SK-N-SH treated with all-trans-retinoic acid at 6 μM for 48 hours (cell line): ENCODE results near the gene LRP5.
A peak's percentile ranks its signal among the peaks of the same experiment; 100 is the strongest.

ENCODE experiments used
- ATAC-seq: fragments of 200-7000 bp; cut with Tn5 transposase; 3 replicates; pipeline ENCODE4 v1.9.1; 2020; ENCODE audit warnings: mild to moderate bottlenecking, moderate library complexity
- ARNTL ChIP-seq: fragments of 450-650 bp; formaldehyde crosslinking; IDR thresholded peaks from 2 replicates; pipeline ENCODE4 v1.5.0; 2020; ENCODE audit warnings: low read depth, mild to moderate bottlenecking, moderate library complexity, borderline replicate concordance
- BACH2 ChIP-seq: fragments of 250-450 bp; sonication (Bioruptor Pico); IDR thresholded peaks from 2 replicates; pipeline ENCODE4 v1.9.0; 2021; ENCODE audit warnings: mild to moderate bottlenecking, borderline replicate concordance
- CSDC2 ChIP-seq: fragments of 250-450 bp; sonication (Bioruptor Pico); IDR thresholded peaks from 2 replicates; pipeline ENCODE4 v1.5.0; 2020; ENCODE audit warnings: mild to moderate bottlenecking, moderate library complexity
- CSRNP3 ChIP-seq: fragments of 250-450 bp; sonication (Bioruptor Pico); IDR thresholded peaks from 2 replicates; pipeline ENCODE4 v1.5.1; 2021; ENCODE audit warnings: mild to moderate bottlenecking, moderate library complexity
- GLIS3 ChIP-seq: fragments of 250-450 bp; sonication (Bioruptor Pico); IDR thresholded peaks from 2 replicates; pipeline ENCODE4 v1.5.0; 2020; ENCODE audit warnings: mild to moderate bottlenecking, moderate library complexity
- ISL1 ChIP-seq: fragments of 250-450 bp; sonication (Bioruptor Pico); IDR thresholded peaks from 2 replicates; pipeline ENCODE4 v2.1.2; 2022; ENCODE audit warnings: mild to moderate bottlenecking, moderate library complexity
- PPARA ChIP-seq: fragments of 250-450 bp; sonication (Bioruptor Pico); IDR thresholded peaks from 2 replicates; pipeline ENCODE4 v1.5.0; 2020; ENCODE audit warnings: mild to moderate bottlenecking, borderline replicate concordance
- TCF4 ChIP-seq: fragments of 250-450 bp; sonication (Bioruptor Pico); IDR thresholded peaks from 2 replicates; pipeline ENCODE4 v1.8.0; 2021; ENCODE audit warnings: mild to moderate bottlenecking, moderate library complexity, borderline replicate concordance
- TOX ChIP-seq: fragments of 250-450 bp; sonication (Bioruptor Pico); IDR thresholded peaks from 2 replicates; pipeline ENCODE4 v1.8.0; 2021; ENCODE audit warnings: mild to moderate bottlenecking, moderate library complexity, borderline replicate concordance
- TSHZ2 ChIP-seq: fragments of 250-450 bp; sonication (Bioruptor Pico); IDR thresholded peaks from 2 replicates; pipeline ENCODE4 v1.5.0; 2020; ENCODE audit warnings: mild to moderate bottlenecking, moderate library complexity
- ZFP3 ChIP-seq: fragments of 250-450 bp; sonication (Bioruptor Pico); IDR thresholded peaks from 2 replicates; pipeline ENCODE4 v1.5.0; 2020; ENCODE audit warnings: mild to moderate bottlenecking, moderate library complexity
- ZFP30 ChIP-seq: fragments of 450-650 bp; formaldehyde crosslinking; IDR thresholded peaks from 2 replicates; pipeline ENCODE4 v1.5.0; 2022; ENCODE audit warnings: mild to moderate bottlenecking, moderate library complexity
- ZNF565 ChIP-seq: fragments of 450-650 bp; formaldehyde crosslinking; conservative IDR thresholded peaks from 2 replicates; pipeline ENCODE4 v1.5.0; 2020; ENCODE audit warnings: low read depth, mild to moderate bottlenecking, moderate library complexity
- ZNF70 ChIP-seq: fragments of 450-650 bp; formaldehyde crosslinking; IDR thresholded peaks from 2 replicates; pipeline ENCODE4 v1.5.0; 2020; ENCODE audit warnings: mild to moderate bottlenecking, moderate library complexity
- TF ChIP-seq, protein P1 (sequence below): fragments of 250-450 bp; sonication (Bioruptor Pico); IDR thresholded peaks from 2 replicates; pipeline ENCODE4 v1.8.0; 2020; ENCODE audit warnings: mild to moderate bottlenecking, moderate library complexity, borderline replicate concordance
- TF ChIP-seq, protein P2 (sequence below): fragments of 250-450 bp; sonication (Bioruptor Pico); IDR thresholded peaks from 2 replicates; pipeline ENCODE4 v1.5.1; 2020; ENCODE audit warnings: low read depth, mild to moderate bottlenecking, moderate library complexity

Gene LRP5

DNA sequence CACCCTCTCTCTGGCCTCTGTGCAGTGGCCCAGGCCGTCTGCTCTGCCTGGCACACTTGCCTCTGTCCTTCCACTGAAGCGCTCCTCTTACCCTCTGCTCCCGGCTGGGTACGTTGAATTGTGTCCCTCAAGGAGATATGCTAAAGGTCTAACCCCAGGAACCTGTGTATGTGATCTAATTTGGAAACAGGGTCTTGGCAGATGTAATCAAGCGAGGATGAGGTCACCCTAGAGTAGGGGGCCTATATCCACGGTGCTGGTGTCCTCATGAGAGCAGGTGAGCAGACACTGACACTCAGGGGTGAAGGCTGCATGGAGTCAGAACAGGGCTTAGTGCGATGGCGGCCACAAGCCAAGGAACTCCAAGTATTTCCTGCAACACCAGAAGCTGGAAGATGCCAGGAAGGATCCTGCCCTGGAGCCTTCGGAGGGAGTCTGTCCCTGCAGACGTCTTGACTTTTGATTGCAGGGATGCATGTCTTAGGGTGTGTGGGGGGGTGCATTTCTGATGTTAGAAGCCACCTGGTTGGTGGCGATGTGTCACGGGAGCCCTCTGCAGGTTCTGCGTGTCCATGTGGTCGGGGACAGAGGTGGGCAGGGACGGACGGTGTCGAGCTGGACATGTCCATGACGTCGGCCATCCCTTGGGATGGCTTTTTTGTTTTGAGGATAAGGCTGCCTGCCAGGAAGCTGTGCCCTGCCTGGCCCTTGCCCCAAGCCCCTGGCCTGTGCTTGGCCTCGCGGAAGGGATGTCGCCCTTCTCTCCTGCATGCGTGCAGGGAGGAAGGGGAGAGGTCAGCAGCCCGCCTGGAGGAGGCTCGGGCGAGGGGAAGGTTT, 68.6 kb downstream of the LRP5 start (continued):
- TF ChIP-seq TSHZ2 (CRISPR knock-in tag), result no peak
- TF ChIP-seq CSDC2 (CRISPR knock-in tag), result no peak

- peak; percentile 29; the same call in 2 of the 3 replicates for ATAC-seq
- TF ChIP-seq PPARA (CRISPR knock-in tag) (no peak), ISL1 (CRISPR knock-in tag) (no peak), ZNF565 (CRISPR knock-in tag) (no peak), TOX (CRISPR knock-in tag) (no peak), ARNTL (CRISPR knock-in tag) (no peak), ZFP3 (CRISPR knock-in tag) (no peak), CSRNP3 (no peak), BACH2 (CRISPR knock-in tag) (no peak), GLIS3 (CRISPR knock-in tag) (no peak), ZNF70 (CRISPR knock-in tag) (no peak), TCF4 (CRISPR knock-in tag) (no peak)
- TF ChIP-seq, protein P1, sequence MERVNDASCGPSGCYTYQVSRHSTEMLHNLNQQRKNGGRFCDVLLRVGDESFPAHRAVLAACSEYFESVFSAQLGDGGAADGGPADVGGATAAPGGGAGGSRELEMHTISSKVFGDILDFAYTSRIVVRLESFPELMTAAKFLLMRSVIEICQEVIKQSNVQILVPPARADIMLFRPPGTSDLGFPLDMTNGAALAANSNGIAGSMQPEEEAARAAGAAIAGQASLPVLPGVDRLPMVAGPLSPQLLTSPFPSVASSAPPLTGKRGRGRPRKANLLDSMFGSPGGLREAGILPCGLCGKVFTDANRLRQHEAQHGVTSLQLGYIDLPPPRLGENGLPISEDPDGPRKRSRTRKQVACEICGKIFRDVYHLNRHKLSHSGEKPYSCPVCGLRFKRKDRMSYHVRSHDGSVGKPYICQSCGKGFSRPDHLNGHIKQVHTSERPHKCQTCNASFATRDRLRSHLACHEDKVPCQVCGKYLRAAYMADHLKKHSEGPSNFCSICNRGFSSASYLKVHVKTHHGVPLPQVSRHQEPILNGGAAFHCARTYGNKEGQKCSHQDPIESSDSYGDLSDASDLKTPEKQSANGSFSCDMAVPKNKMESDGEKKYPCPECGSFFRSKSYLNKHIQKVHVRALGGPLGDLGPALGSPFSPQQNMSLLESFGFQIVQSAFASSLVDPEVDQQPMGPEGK (CRISPR knock-in tag), result no peak
- TF ChIP-seq, protein P2, sequence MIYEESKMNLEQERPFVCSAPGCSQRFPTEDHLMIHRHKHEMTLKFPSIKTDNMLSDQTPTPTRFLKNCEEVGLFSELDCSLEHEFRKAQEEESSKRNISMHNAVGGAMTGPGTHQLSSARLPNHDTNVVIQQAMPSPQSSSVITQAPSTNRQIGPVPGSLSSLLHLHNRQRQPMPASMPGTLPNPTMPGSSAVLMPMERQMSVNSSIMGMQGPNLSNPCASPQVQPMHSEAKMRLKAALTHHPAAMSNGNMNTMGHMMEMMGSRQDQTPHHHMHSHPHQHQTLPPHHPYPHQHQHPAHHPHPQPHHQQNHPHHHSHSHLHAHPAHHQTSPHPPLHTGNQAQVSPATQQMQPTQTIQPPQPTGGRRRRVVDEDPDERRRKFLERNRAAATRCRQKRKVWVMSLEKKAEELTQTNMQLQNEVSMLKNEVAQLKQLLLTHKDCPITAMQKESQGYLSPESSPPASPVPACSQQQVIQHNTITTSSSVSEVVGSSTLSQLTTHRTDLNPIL (CRISPR knock-in tag), result no peak
Measured at GRCh38 chr11:68381716-68382115, 69.3 kb downstream of the LRP5 start.

DNA sequence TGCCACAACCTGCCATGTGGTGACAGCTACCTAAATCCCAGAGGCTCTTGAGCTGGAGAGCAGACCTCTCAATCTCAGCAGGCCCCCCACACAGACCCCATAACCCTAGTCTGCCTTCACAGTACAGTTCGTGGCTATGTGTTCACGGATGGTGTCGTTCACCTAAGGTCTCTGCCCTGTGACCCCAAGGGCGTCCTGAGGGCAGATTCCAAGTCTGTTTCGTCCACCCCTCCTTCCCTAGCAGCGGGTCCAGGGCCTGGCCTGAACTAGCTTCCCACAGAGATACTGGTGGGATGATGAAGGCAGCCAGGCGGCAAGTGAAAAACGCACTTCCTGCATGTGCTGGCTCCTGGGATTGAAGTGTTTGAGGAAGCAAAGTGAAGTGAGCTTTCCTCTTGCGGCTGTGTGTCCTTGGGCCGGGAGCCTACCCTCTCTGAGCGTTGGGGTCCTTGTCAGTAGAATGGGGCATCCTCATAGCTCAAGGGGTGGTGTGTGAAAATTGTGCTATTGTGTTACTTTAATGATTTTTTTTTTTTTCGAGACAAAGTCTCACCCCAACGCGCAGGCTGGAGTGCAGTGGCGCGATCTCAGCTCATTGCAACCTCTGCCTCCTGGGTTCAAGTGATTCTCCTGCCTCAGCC, 70.1 kb downstream of the LRP5 start:
- TF ChIP-seq BACH2 (CRISPR knock-in tag) (no peak), ZFP3 (CRISPR knock-in tag) (no peak), TOX (CRISPR knock-in tag) (no peak), ZFP30 (CRISPR knock-in tag) (no peak), CSRNP3 (no peak), ISL1 (CRISPR knock-in tag) (no peak)
- TF ChIP-seq, protein P1 (CRISPR knock-in tag), result no peak
- TF ChIP-seq, all 23 proteins: peak for 0
- no peak for ATAC-seq
